ENCODE results near the gene IL16. TPM values are rescaled to one million over a fixed set of nuclear protein-coding genes. Genes with fewer than 3 reads are reported as not detected.
A peak's percentile ranks its signal among the peaks of the same experiment; 100 is the strongest.

Gene IL16
- total RNA-seq, 1 donor from 2014 or later = 29.6 TPM

DNA sequence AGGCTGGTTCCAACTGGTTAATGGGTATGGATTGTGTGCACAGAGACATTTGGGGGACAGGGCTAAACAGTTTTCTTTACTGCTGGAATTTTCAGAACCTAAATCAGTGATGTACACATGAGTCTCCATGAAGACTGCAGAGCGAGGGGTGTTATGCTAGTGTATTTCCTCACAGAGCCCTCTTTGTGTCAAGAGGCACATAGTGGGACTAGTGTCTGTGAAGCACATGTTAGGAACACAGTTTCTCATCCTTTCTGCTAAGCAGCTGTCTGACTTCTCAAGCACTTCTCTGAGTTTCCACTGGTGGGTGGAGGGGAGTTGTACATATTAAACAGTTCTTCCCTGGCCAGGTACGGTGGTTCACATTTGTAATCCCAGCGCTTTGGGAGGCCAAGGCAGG lies 136.7 kb downstream of the IL16 start:
- Mint-ChIP-seq H3K4me3 (ENCODE audit: unreplicated experiment) (peak overlapping the region; percentile 38), H3K27me3 (ENCODE audit: unreplicated experiment) (peaks cover 3% of the 10 kb centered on the region), H3K36me3 (ENCODE audit: low read depth, unreplicated experiment) (peaks cover 4% of the 10 kb centered on the region), H3K9me3 (ENCODE audit: unreplicated experiment) (no peaks in the 10 kb centered on the region), H3K4me1 (ENCODE audit: unreplicated experiment) (peaks cover 8% of the 10 kb centered on the region), H3K27ac (ENCODE audit: unreplicated experiment) (no peak overlapping the region)
- DNase-seq (ENCODE audit: low spot score) = no peak
- TF ChIP-seq, protein P1, sequence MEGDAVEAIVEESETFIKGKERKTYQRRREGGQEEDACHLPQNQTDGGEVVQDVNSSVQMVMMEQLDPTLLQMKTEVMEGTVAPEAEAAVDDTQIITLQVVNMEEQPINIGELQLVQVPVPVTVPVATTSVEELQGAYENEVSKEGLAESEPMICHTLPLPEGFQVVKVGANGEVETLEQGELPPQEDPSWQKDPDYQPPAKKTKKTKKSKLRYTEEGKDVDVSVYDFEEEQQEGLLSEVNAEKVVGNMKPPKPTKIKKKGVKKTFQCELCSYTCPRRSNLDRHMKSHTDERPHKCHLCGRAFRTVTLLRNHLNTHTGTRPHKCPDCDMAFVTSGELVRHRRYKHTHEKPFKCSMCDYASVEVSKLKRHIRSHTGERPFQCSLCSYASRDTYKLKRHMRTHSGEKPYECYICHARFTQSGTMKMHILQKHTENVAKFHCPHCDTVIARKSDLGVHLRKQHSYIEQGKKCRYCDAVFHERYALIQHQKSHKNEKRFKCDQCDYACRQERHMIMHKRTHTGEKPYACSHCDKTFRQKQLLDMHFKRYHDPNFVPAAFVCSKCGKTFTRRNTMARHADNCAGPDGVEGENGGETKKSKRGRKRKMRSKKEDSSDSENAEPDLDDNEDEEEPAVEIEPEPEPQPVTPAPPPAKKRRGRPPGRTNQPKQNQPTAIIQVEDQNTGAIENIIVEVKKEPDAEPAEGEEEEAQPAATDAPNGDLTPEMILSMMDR (IDR thresholded peaks at IDR 0.05; ENCODE audit: unreplicated experiment) = no peak

DNA sequence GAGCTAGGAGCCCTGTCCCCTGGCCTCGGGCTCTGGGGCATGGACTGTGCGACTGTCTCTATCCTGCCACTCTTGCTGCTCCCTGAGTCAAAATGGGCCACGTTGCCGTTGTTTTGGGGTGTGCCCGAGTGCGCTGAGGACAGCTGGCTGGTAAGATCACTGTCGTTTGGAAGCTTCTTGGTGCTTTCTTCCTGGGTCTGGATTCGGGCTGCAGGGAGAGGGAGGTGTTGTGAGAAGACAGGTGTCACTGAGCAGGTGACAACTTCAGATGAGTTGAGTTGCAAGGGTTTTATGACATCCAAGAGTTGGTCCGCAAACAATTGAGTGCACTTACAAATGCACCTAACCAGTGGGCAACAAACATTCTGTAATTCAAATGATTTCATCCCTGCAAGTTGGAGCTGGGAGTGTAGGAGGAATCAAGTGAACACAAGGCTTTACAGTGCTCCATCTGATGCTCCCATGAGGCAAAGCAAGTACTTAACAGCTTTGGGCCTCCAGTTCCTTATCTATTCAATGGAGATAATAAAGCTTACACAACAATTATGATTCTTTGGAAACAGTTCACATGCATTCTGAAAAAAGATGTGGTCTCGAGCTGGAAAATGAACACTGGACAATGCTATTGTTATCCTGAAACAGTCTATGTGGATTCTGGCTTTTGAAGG lies 138.2 kb downstream of the IL16 start:
- Mint-ChIP-seq H3K9me3 (ENCODE audit: unreplicated experiment) (no peaks in the 10 kb centered on the region), H3K27me3 (ENCODE audit: unreplicated experiment) (peaks cover 3% of the 10 kb centered on the region), H3K4me3 (ENCODE audit: unreplicated experiment) (no peak overlapping the region), H3K27ac (ENCODE audit: unreplicated experiment) (no peak overlapping the region), H3K36me3 (ENCODE audit: low read depth, unreplicated experiment) (peaks cover 4% of the 10 kb centered on the region), H3K4me1 (ENCODE audit: unreplicated experiment) (peaks cover 8% of the 10 kb centered on the region)
- no peak for DNase-seq (ENCODE audit: low spot score)
- TF ChIP-seq, protein P1 (IDR thresholded peaks at IDR 0.05; ENCODE audit: unreplicated experiment) = no peak

GRCh38 chr15:81335631-81336030 lies 139.0 kb downstream of the IL16 start:
- TF ChIP-seq, protein P1 (IDR thresholded peaks at IDR 0.05; ENCODE audit: unreplicated experiment) = no peak
- Mint-ChIP-seq H3K4me1 (ENCODE audit: unreplicated experiment) (peaks cover 8% of the 10 kb centered on the region), H3K27ac (ENCODE audit: unreplicated experiment) (peak overlapping the region; percentile 12), H3K9me3 (ENCODE audit: unreplicated experiment) (no peaks in the 10 kb centered on the region), H3K27me3 (ENCODE audit: unreplicated experiment) (peaks cover 3% of the 10 kb centered on the region), H3K4me3 (ENCODE audit: unreplicated experiment) (no peak overlapping the region), H3K36me3 (ENCODE audit: low read depth, unreplicated experiment) (peaks cover 4% of the 10 kb centered on the region)
- no peak for DNase-seq (ENCODE audit: low spot score)

- no peak overlapping the region for H3K27ac Mint-ChIP-seq (ENCODE audit: unreplicated experiment)
- no peak for DNase-seq (ENCODE audit: low spot score)
Observed at GRCh38 chr15:81336568-81336967, 139.9 kb downstream of the IL16 start.

GRCh38 chr15:81337241-81337640 lies 140.6 kb downstream of the IL16 start:
- TF ChIP-seq, protein P1 (IDR thresholded peaks at IDR 0.05; ENCODE audit: unreplicated experiment) = no peak
- Mint-ChIP-seq H3K36me3 (ENCODE audit: low read depth, unreplicated experiment) (peaks cover 4% of the 10 kb centered on the region), H3K27me3 (ENCODE audit: unreplicated experiment) (peaks cover 3% of the 10 kb centered on the region), H3K4me3 (ENCODE audit: unreplicated experiment) (no peak overlapping the region), H3K27ac (ENCODE audit: unreplicated experiment) (no peak overlapping the region), H3K9me3 (ENCODE audit: unreplicated experiment) (no peaks in the 10 kb centered on the region), H3K4me1 (ENCODE audit: unreplicated experiment) (peaks cover 8% of the 10 kb centered on the region)
- DNase-seq (ENCODE audit: low spot score) = no peak

More at GRCh38 chr15:81336568-81336967, 139.9 kb downstream of the IL16 start:
- peaks cover 8% of the 10 kb centered on the region for H3K4me1 Mint-ChIP-seq (ENCODE audit: unreplicated experiment)
- H3K36me3 Mint-ChIP-seq (ENCODE audit: low read depth, unreplicated experiment) = peaks cover 4% of the 10 kb centered on the region
- TF ChIP-seq, protein P1 (IDR thresholded peaks at IDR 0.05; ENCODE audit: unreplicated experiment) = no peak
- no peak overlapping the region for H3K4me3 Mint-ChIP-seq (ENCODE audit: unreplicated experiment)
- peaks cover 3% of the 10 kb centered on the region for H3K27me3 Mint-ChIP-seq (ENCODE audit: unreplicated experiment)
- no peaks in the 10 kb centered on the region for H3K9me3 Mint-ChIP-seq (ENCODE audit: unreplicated experiment)

Data from endothelial cell (in vitro differentiated cells).